SK-N-SH (cell line): ENCODE results near the gene ZNF593OS. TPM values are rescaled to one million over a fixed set of nuclear protein-coding genes. Genes with fewer than 3 reads are reported as not detected.

Experiments used
- CTCF ChIA-PET: fragments of 300-600, 350-600 bp; formaldehyde crosslinking; extraction: SDS; loops from one replicate; lab custom pipeline; 2021; lab: Yijun Ruan, JAX
- POLR2A ChIA-PET: fragments of 350-600 bp; sonication (Branson Sonifier 250); formaldehyde crosslinking; extraction: SDS; loops from one replicate; lab custom pipeline; 2020; ENCODE audit warnings: antibody characterized with exemption, inconsistent platforms; lab: Yijun Ruan, JAX
- DNase-seq: peaks from one replicate; pipeline ENCODE4 v3.0.0; 2012
- H2AFZ ChIP-seq: fragments of 200-600 bp; sonication (generic); 2 replicates; pipeline ENCODE4 v1.8.1; 2016; ENCODE audit warnings: antibody characterized with exemption, mild to moderate bottlenecking, low read depth
- H3F3A ChIP-seq: fragments of 200-600 bp; sonication (generic); replicated peaks from 2 replicates; pipeline ENCODE3; 2016; ENCODE audit warnings: antibody characterized with exemption, mild to moderate bottlenecking; ENCODE audit not compliant: insufficient read depth
- H3K27ac ChIP-seq, 2 experiments: fragments of 200-500 bp in 1 of 2; fragments of 200-600 bp in 1 of 2; sonication (Bioruptor generic) in 1 of 2; sonication (generic), shearing (Covaris generic) in 1 of 2; 2 replicates each; pipeline versions ENCODE4 v1.5.1 to v1.6.1; 2014 to 2016; ENCODE audit warnings: low read depth in 2 of 2, inconsistent platforms in 1 of 2, low read length in 1 of 2, mild to moderate bottlenecking in 1 of 2, mixed read lengths in 1 of 2
- H3K27me3 ChIP-seq: fragments of 200-600 bp; sonication (generic), shearing (Covaris generic); 2 replicates; pipeline ENCODE4 v1.6.1; 2016; ENCODE audit warnings: mixed run types; ENCODE audit not compliant: insufficient read depth
- H3K36me3 ChIP-seq, 2 experiments: fragments of 200-500 bp in 1 of 2; fragments of 200-600 bp in 1 of 2; sonication (Bioruptor generic) in 1 of 2; sonication (generic) in 1 of 2; replicated peaks in 1 of 2; 2 replicates each; pipeline versions ENCODE3 to v1.5.1; 2014 to 2016; ENCODE audit warnings: low read length in 1 of 2, mild to moderate bottlenecking in 1 of 2; ENCODE audit not compliant: insufficient read depth in 2 of 2, control insufficient read depth in 1 of 2
- H3K4me1 ChIP-seq, 2 experiments: fragments of 200-500 bp in 1 of 2; fragments of 200-600 bp in 1 of 2; sonication (Bioruptor generic) in 1 of 2; sonication (generic), shearing (Covaris generic) in 1 of 2; 2 replicates each; pipeline versions ENCODE4 v1.5.1 to v1.6.1; 2014 to 2016; ENCODE audit warnings: low read depth in 1 of 2, low read length in 1 of 2, mixed run types in 1 of 2; ENCODE audit not compliant: insufficient read depth in 2 of 2, control insufficient read depth in 1 of 2
- H3K4me2 ChIP-seq: fragments of 200-600 bp; sonication (generic), shearing (Covaris generic); 2 replicates; pipeline ENCODE4 v1.6.1; 2017; ENCODE audit warnings: mixed run types
- H3K4me3 ChIP-seq, 2 experiments: fragments of 200-500 bp in 1 of 2; fragments of 200-600 bp in 1 of 2; sonication (Bioruptor generic) in 1 of 2; sonication (generic), shearing (Covaris generic) in 1 of 2; 2 replicates each; pipeline versions ENCODE4 v1.5.1 to v1.8.1; 2014 to 2016; ENCODE audit warnings: low read depth in 2 of 2, inconsistent platforms in 1 of 2, low read length in 1 of 2, mild to moderate bottlenecking in 1 of 2, mixed read lengths in 1 of 2, moderate library complexity in 1 of 2
- H3K79me2 ChIP-seq: fragments of 200-600 bp; sonication (generic); 2 replicates; pipeline ENCODE4 v1.8.1; 2017; ENCODE audit warnings: mild to moderate bottlenecking; ENCODE audit not compliant: insufficient read depth
- H3K9ac ChIP-seq: fragments of 200-600 bp; sonication (generic); 2 replicates; pipeline ENCODE4 v1.6.1; 2017; ENCODE audit warnings: mixed run types
- H3K9me2 ChIP-seq: fragments of 200-600 bp; sonication (generic); 2 replicates; pipeline ENCODE4 v1.6.1; 2017; ENCODE audit warnings: mixed run types
- H3K9me3 ChIP-seq: fragments of 200-600 bp; sonication (generic); 2 replicates; pipeline ENCODE4 v1.6.1; 2017; ENCODE audit warnings: mixed run types, mild to moderate bottlenecking, moderate library complexity
- H4K20me1 ChIP-seq: fragments of 200-600 bp; sonication (generic); 2 replicates; pipeline ENCODE4 v1.6.1; 2017; ENCODE audit warnings: mild to moderate bottlenecking, mixed run types; ENCODE audit not compliant: insufficient read depth
- CHD2 ChIP-seq: fragments of 150-350 bp; IDR thresholded peaks from 2 replicates; pipeline ENCODE4 v1.6.1; 2018; ENCODE audit warnings: low read length; ENCODE audit not compliant: partially characterized antibody
- EP300 ChIP-seq, 2 experiments: IDR thresholded peaks; 2 replicates each; pipeline versions ENCODE4 v1.4.0 to v1.6.1; 2012; ENCODE audit warnings: borderline replicate concordance in 1 of 2, low read depth in 1 of 2, low read length in 1 of 2
- EZH2phosphoT487 ChIP-seq: fragments of 200-600 bp; sonication (generic); IDR thresholded peaks from 2 replicates; pipeline ENCODE4 v1.6.1; 2017; ENCODE audit warnings: low read depth, mixed run types, mild to moderate bottlenecking, antibody characterized with exemption, moderate library complexity, borderline replicate concordance
- FOSL2 ChIP-seq: IDR thresholded peaks from 2 replicates; pipeline ENCODE4 v1.4.0; 2012; ENCODE audit warnings: low read depth, mild to moderate bottlenecking, moderate library complexity, borderline replicate concordance
- FOXM1 ChIP-seq: IDR thresholded peaks from 2 replicates; pipeline ENCODE4 v1.4.0; 2012; ENCODE audit warnings: low read depth, mild to moderate bottlenecking
- GABPA ChIP-seq: IDR thresholded peaks from 2 replicates; pipeline ENCODE4 v1.4.0; 2012; ENCODE audit warnings: low read depth, mild to moderate bottlenecking
- JUND ChIP-seq: IDR thresholded peaks from 2 replicates; pipeline ENCODE4 v1.4.0; 2012
- MAX ChIP-seq: IDR thresholded peaks from 2 replicates; pipeline ENCODE4 v1.4.0; 2012; ENCODE audit warnings: low read depth
- MEF2A ChIP-seq: IDR thresholded peaks from 2 replicates; pipeline ENCODE4 v1.4.0; 2012; ENCODE audit warnings: low read depth, borderline replicate concordance
- RCOR1 ChIP-seq: fragments of 150-350 bp; IDR thresholded peaks from 2 replicates; pipeline ENCODE4 v1.6.1; 2017; ENCODE audit warnings: antibody characterized with exemption, low read length
- REST ChIP-seq: IDR thresholded peaks from 2 replicates; pipeline ENCODE4 v1.6.1; 2012; ENCODE audit warnings: mild to moderate bottlenecking, low read depth, low read length, moderate library complexity
- RXRA ChIP-seq: IDR thresholded peaks from 2 replicates; pipeline ENCODE4 v1.4.0; 2012; ENCODE audit warnings: low read depth, mild to moderate bottlenecking, borderline replicate concordance
- SIN3A ChIP-seq: IDR thresholded peaks from 2 replicates; pipeline ENCODE4 v1.6.1; 2012; ENCODE audit warnings: low read depth, mild to moderate bottlenecking, low read length, moderate library complexity, borderline replicate concordance
- SMC3 ChIP-seq: IDR thresholded peaks from 2 replicates; pipeline ENCODE4 v1.6.1; 2012; ENCODE audit warnings: low read depth, low read length, improper control_type of control experiment
- TAF1 ChIP-seq: IDR thresholded peaks from 2 replicates; pipeline ENCODE4 v1.6.1; 2012; ENCODE audit warnings: low read depth, mild to moderate bottlenecking, low read length, moderate library complexity, borderline replicate concordance
- TEAD4 ChIP-seq: IDR thresholded peaks from 2 replicates; pipeline ENCODE4 v1.4.0; 2012; ENCODE audit warnings: mild to moderate bottlenecking, borderline replicate concordance; ENCODE audit not compliant: insufficient read depth
- USF2 ChIP-seq: fragments of 150-350 bp; IDR thresholded peaks from 2 replicates; pipeline ENCODE4 v1.6.1; 2017; ENCODE audit warnings: antibody characterized with exemption, low read length, low read depth, borderline replicate concordance
- YY1 ChIP-seq: IDR thresholded peaks from 2 replicates; pipeline ENCODE4 v1.4.0; 2012; ENCODE audit warnings: low read depth, mild to moderate bottlenecking
- ZBTB33 ChIP-seq: IDR thresholded peaks from 2 replicates; pipeline ENCODE4 v1.4.0; 2012; ENCODE audit warnings: low read depth, borderline replicate concordance
- WGBS: methylation state at CpG from one replicate; pipeline ENCODE4 v1.1.6; 2017; ENCODE audit warnings: low lambda C conversion rate; 5-methylcytosine and 5-hydroxymethylcytosine counted together
- polyA plus RNA-seq, 3 experiments: library from polyadenylated mRNA; depleted of rRNA; stranded (reverse); fragments of >200 nt; gene quantifications; 2 replicates each; pipeline ENCODE4 v1.2.3, GENCODE V29; 2012
- TF ChIP-seq, protein P1 (sequence below): fragments of 200-600 bp; sonication (generic); IDR thresholded peaks from 2 replicates; pipeline ENCODE4 v1.6.1; 2017; ENCODE audit warnings: antibody characterized with exemption, mild to moderate bottlenecking, moderate library complexity

Gene ZNF593OS
- polyA plus RNA-seq, 1 of the 3 experiments (the other 2 are of a cell fraction): not detected

DNA sequence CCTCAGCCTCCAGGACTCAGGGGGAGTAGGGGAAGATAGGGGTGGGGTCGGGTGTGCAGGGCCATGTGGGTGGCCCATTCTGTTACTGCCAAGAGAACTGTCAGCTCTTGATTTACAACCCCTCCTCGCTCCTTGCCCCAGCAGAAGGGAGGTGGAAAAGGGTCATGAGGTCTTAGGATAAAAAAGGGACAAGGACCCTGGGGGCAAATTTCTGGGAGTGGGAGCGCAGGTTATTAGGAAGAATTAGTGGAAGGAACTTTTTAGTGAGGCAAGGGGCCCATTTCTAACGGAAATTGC is 11.9 kb downstream of the ZNF593OS start:
- Histone ChIP-seq H3K4me1 (peaks cover 6 to 36% of the 10 kb centered on the region in 2 experiments; a peak in 1 of 4 replicates), H3K9me3 (no peaks in the 10 kb centered on the region), H4K20me1 (no peaks in the 10 kb centered on the region), H3K27ac (no peak overlapping the region), H3K79me2 (no peaks in the 10 kb centered on the region), H3F3A (no peaks in the 10 kb centered on the region), H2AFZ (no peak overlapping the region), H3K9me2 (no peaks in the 10 kb centered on the region), H3K4me3 (peak overlapping the region in 1 of 2 experiments; percentile 43; a peak in 2 of 4 replicates), H3K36me3 (no peaks in the 10 kb centered on the region), H3K4me2 (peak overlapping the region; percentile 8; the same call in 1 of the 2 replicates), H3K27me3 (no peaks in the 10 kb centered on the region), H3K9ac (no peak overlapping the region)
- ChIA-PET POLR2A (no interaction called here), CTCF (interaction anchor here (13.7 kb wide), 1 partner anchor 13 kb away, joined by 131 read pairs; no protein-coding TSS in a partner anchor)
- no peak for DNase-seq
- TF ChIP-seq JUND (no peak), YY1 (no peak), USF2 (no peak), CHD2 (no peak), MEF2A (no peak), SMC3 (no peak), FOSL2 (no peak), ZBTB33 (no peak), MAX (no peak), EZH2phosphoT487 (no peak), FOXM1 (no peak), RXRA (no peak), TAF1 (no peak), RCOR1 (no peak), REST (no peak), EP300 (IDR thresholded peaks at IDR 0.05; ENCODE audit: borderline replicate concordance in 1 of 2, low read depth in 1 of 2, low read length in 1 of 2) (no peak), SIN3A (no peak), GABPA (no peak), TEAD4 (no peak)
- TF ChIP-seq, protein P1, sequence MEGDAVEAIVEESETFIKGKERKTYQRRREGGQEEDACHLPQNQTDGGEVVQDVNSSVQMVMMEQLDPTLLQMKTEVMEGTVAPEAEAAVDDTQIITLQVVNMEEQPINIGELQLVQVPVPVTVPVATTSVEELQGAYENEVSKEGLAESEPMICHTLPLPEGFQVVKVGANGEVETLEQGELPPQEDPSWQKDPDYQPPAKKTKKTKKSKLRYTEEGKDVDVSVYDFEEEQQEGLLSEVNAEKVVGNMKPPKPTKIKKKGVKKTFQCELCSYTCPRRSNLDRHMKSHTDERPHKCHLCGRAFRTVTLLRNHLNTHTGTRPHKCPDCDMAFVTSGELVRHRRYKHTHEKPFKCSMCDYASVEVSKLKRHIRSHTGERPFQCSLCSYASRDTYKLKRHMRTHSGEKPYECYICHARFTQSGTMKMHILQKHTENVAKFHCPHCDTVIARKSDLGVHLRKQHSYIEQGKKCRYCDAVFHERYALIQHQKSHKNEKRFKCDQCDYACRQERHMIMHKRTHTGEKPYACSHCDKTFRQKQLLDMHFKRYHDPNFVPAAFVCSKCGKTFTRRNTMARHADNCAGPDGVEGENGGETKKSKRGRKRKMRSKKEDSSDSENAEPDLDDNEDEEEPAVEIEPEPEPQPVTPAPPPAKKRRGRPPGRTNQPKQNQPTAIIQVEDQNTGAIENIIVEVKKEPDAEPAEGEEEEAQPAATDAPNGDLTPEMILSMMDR: no peak
- 78% methylated on average over 4 of the region's 4 CpGs for WGBS
